Measurements from ENCODE around the gene POU2F1. TPM values are rescaled to one million over a fixed set of nuclear protein-coding genes. Genes with fewer than 3 reads are reported as not detected.

The POU2F1 gene
- total and polyA plus RNA-seq, 11 donors, result 2.4 to 13.4 (median 8.8) TPM

DNA sequence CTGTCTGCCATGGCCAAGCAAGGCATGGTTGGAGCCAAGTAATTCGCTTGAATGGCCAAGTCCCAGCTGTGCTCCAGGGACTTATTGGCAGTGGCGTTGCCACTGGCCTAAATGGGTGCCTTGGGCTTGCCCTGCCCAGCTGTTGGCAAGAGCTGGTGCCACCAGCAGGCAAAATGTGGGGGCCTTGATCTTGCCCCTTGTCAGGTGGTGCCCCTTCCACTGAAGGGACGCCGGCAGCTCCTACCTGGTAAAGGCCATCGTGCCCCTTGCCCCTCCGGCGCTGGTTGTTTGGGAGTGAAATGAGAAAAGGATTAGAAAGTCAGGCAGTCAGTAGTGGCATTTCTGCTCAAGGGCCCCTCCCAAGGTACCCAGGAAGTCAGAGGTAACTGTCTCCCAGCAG, 212.1 kb downstream of the POU2F1 start:
- DNase-seq, result no peak
- no peaks in the 10 kb centered on the region for H3K36me3 ChIP-seq
- no peak overlapping the region for H3K4me3 ChIP-seq
- H3K9me3 ChIP-seq, result no peaks in the 10 kb centered on the region
- WGBS, 4 donors, result 95 to 99% (median 97%) methylated on average over 7 of the region's 7 CpGs
- ATAC-seq, result no peak
- TF ChIP-seq, protein P1, sequence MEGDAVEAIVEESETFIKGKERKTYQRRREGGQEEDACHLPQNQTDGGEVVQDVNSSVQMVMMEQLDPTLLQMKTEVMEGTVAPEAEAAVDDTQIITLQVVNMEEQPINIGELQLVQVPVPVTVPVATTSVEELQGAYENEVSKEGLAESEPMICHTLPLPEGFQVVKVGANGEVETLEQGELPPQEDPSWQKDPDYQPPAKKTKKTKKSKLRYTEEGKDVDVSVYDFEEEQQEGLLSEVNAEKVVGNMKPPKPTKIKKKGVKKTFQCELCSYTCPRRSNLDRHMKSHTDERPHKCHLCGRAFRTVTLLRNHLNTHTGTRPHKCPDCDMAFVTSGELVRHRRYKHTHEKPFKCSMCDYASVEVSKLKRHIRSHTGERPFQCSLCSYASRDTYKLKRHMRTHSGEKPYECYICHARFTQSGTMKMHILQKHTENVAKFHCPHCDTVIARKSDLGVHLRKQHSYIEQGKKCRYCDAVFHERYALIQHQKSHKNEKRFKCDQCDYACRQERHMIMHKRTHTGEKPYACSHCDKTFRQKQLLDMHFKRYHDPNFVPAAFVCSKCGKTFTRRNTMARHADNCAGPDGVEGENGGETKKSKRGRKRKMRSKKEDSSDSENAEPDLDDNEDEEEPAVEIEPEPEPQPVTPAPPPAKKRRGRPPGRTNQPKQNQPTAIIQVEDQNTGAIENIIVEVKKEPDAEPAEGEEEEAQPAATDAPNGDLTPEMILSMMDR (IDR thresholded peaks at IDR 0.05), result no peak
- TF ChIP-seq POLR2A (IDR thresholded peaks at IDR 0.05), result no peak
- H3K4me1 ChIP-seq, result peaks cover 0 to 18% (median 3%) of the 10 kb centered on the region in 12 donors
- no peaks in the 10 kb centered on the region for H3K27me3 ChIP-seq
- no peak overlapping the region for H3K27ac ChIP-seq
- intact Hi-C loops (cut with DNase I), result no loop called here

DNA sequence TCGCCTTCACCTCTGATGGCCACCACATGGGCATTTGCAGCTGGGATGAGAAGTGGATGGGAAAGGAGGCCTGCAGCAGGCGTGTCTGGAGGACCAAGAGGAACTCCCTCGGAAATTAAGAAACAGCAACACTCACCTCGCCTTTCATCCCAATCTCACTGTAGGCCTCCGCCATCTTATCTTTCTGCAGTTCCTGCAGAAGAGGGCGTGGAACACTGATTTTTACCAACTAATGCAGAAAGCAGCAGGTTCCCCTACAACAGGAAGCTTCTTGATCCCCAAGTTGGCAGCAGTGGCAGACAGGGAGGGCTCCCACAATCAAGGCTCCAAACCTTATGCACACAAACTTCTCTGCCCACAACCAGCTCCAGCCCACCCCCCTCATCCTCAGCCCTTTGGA, 213.2 kb downstream of the POU2F1 start:
- Histone ChIP-seq H3K27ac (no peak overlapping the region), H3K4me1 (peaks cover 0 to 8% (median 0%) of the 10 kb centered on the region in 12 donors), H3K9me3 (no peaks in the 10 kb centered on the region), H3K4me3 (no peak overlapping the region), H3K36me3 (no peaks in the 10 kb centered on the region), H3K27me3 (peaks cover 0 to 10% (median 2%) of the 10 kb centered on the region in 9 donors)
- ATAC-seq (no peak), DNase-seq (no peak)
- intact Hi-C loops (cut with DNase I), result no loop called here
- no peak for TF ChIP-seq POLR2A (IDR thresholded peaks at IDR 0.05)
- TF ChIP-seq, protein P1 (IDR thresholded peaks at IDR 0.05), result no peak
- 91 to 94% (median 91%) methylated on average over 6 of the region's 6 CpGs for WGBS, 4 donors

DNA sequence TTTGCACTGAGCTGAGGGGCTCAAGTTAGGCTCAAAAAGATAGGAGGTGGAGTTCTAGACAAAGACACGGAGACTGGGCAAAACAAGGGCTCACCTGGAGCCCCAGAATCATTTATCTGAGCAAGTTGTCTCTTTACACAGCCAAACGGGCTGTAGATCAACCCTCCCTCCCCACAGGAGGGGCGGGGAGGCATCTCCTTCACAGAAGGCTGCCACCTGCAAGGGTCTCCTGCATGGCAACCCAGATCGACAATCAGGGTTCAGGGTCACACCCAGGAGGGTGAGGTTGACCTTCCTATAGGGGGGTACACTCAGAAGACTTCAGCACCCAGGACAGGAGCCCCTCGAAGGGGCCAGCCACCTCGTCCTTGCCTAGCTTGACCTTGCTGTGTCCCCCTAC, 213.6 kb downstream of the POU2F1 start:
- Histone ChIP-seq H3K36me3 (no peaks in the 10 kb centered on the region), H3K9me3 (no peaks in the 10 kb centered on the region), H3K27ac (no peak overlapping the region), H3K4me1 (peaks cover 0 to 12% (median 3%) of the 10 kb centered on the region in 12 donors), H3K27me3 (peaks cover 0 to 14% (median 6%) of the 10 kb centered on the region in 9 donors), H3K4me3 (no peak overlapping the region)
- TF ChIP-seq POLR2A (IDR thresholded peaks at IDR 0.05), result no peak
- TF ChIP-seq, protein P1 (IDR thresholded peaks at IDR 0.05), result no peak
- no peak for DNase-seq
- intact Hi-C loops (cut with DNase I), result no loop called here
- WGBS, 4 donors, result 88 to 95% (median 90%) methylated on average over 3 to 6 of the region's 6 CpGs
- no peak for ATAC-seq

DNA sequence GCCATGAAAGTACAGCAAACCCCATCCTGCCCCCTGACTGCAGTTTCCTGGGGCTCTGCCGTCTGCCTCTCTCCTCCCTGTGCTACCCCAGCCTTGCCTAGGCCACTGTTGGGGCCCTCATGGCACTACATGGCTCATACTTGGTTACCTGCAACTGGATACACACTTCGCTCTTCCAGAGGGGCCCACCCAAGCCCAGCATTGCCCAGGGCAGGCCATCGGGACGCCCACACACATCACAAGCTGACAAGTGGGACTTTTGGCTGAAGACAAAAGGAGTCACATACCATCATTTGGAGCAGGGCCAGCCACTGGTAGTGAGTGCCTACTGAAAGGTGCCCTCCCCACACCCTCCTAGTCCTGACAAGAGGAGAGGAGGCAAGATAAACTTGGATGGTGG, 214.8 kb downstream of the POU2F1 start:
- Histone ChIP-seq H3K9me3 (no peaks in the 10 kb centered on the region), H3K27me3 (peaks cover 0 to 18% (median 10%) of the 10 kb centered on the region in 9 donors), H3K27ac (no peak overlapping the region), H3K36me3 (no peaks in the 10 kb centered on the region), H3K4me1 (peaks cover 0 to 18% (median 9%) of the 10 kb centered on the region in 12 donors), H3K4me3 (no peak overlapping the region)
- ATAC-seq, result no peak
- TF ChIP-seq, protein P1 (IDR thresholded peaks at IDR 0.05), result no peak
- no peak for TF ChIP-seq POLR2A (IDR thresholded peaks at IDR 0.05)
- DNase-seq, result no peak
- 91 to 95% (median 93%) methylated on average over 4 of the region's 4 CpGs for WGBS, 4 donors
- intact Hi-C loops (cut with DNase I), result no loop called here
